ENCODE data around the gene ZNG1B.
A peak's percentile ranks its signal among the peaks of the same experiment; 100 is the strongest.
"Not testable (repeated sequence)": the region's sequence is repeated elsewhere in the genome, so short reads cannot be mapped to it uniquely, and the experiment has no call there.

Gene ZNG1B

DNA sequence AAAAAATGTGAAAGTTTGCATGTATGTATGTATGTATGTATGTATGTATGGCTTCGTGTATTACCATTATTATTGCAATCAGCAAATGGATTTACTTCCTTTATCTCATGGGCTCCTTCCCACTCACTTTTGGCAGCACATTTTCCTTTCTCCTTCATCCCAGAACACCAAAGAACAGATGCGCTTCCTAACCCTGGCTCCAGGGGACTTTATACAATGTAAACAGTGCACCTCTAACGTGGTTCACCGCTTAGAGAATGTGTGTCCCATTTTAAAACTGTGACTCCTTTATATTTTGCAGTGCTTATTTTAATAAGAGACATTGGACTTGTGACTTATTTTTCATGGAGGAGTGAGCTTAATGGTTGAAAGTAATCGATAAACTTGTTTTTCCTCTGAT, 90.6 kb downstream of the ZNG1B start:
- H3K9me3 ChIP-seq (ENCODE audit: control insufficient read depth, insufficient read depth, low read depth, low read length); H3K36me3 ChIP-seq (ENCODE audit: control insufficient read depth, insufficient read depth, low read length); H3K9ac ChIP-seq (ENCODE audit: low read length); H3K4me3 ChIP-seq (ENCODE audit: low read depth, low read length); H3K27me3 ChIP-seq (ENCODE audit: control insufficient read depth, insufficient read depth, low read length); H3K27ac ChIP-seq (ENCODE audit: low read depth, low read length); H3K4me1 ChIP-seq (ENCODE audit: control insufficient read depth, insufficient read depth, low read length): not testable (repeated sequence)

DNA sequence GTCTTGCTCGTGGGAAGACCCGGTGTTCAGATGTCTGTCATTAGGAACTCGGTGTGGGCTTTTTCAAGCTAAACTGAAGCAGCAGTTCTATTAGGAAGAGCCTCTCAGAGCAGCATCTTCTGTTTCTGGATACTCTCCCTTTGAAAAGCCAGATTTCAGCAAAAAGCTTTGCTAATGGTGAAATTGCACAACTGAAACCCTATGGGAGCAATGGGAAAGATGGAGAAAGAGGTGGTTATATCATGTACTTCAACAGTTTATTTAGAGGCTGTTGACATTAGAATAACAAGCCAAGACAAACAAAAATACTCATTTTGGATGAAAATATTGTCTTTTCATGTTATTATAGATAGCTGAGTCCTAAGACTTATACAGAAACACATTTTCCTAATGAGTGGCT, 91.4 kb downstream of the ZNG1B start:
- not testable (repeated sequence) for H3K4me3 ChIP-seq (ENCODE audit: low read depth, low read length); H3K9me3 ChIP-seq (ENCODE audit: control insufficient read depth, insufficient read depth, low read depth, low read length); H3K9ac ChIP-seq (ENCODE audit: low read length); H3K36me3 ChIP-seq (ENCODE audit: control insufficient read depth, insufficient read depth, low read length); H3K4me1 ChIP-seq (ENCODE audit: control insufficient read depth, insufficient read depth, low read length); H3K27me3 ChIP-seq (ENCODE audit: control insufficient read depth, insufficient read depth, low read length); H3K27ac ChIP-seq (ENCODE audit: low read depth, low read length)

DNA sequence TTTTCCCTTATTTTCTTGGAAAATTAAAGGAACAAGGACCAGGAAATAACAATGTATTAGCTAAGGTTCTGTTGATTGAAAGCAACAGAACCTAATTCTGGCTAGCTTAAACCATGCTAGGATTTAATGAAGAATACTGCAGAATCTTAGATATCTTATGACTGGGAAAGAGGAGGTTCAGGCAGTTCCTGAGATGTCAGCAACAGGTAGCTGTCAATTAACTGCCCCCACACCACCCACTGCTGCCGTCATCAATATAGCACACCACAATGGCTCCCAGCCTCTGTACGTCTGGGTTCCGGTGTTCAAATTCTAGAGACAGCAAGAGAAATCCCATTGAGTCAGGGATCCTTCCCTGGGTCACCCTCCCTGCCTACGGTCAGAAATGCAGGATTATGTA, 95.5 kb downstream of the ZNG1B start:
- H3K4me3 ChIP-seq (ENCODE audit: low read depth, low read length); H3K9me3 ChIP-seq (ENCODE audit: control insufficient read depth, insufficient read depth, low read depth, low read length); H3K36me3 ChIP-seq (ENCODE audit: control insufficient read depth, insufficient read depth, low read length); H3K9ac ChIP-seq (ENCODE audit: low read length); H3K27me3 ChIP-seq (ENCODE audit: control insufficient read depth, insufficient read depth, low read length); H3K27ac ChIP-seq (ENCODE audit: low read depth, low read length); H3K4me1 ChIP-seq (ENCODE audit: control insufficient read depth, insufficient read depth, low read length): not testable (repeated sequence)

DNA sequence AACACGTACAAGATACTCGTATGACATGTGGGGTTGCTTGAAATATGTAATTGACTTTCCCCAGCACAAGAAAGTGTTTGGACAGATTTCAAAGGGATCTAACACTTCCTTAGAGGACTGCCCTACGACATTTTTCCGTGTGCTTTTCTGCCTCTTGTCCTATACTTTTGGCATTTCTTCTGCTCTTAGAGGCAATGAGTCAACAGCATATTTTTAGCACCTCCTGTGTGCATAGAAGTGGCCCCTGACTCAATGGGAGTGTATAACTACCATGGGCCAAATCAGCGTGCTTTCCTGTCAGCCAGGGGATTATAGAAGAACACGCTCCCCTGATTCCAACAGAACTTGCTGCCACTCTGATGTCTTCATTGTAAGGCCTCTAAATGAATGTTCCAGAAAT, 99.1 kb downstream of the ZNG1B start:
- not testable (repeated sequence) for H3K9ac ChIP-seq (ENCODE audit: low read length)

DNA sequence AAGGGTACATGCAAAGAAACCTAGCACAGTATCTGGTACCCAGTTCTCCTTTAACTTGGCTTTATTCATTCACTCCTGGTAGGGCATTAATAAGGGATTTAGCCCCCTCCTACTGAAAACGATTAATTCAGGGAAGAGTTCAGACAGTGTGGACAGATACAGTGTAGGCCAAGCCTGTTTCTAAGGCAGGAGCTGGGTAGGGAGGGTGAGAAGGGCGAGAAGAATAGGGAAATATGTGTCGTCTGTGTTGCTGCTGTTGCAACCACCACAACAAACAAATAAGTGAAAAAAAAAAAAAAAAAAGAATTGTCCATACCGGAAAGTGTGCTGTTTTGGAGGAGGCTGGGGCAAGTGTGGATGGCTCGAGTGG, 103.3 kb downstream of the ZNG1B start:
- H3K4me3 ChIP-seq (ENCODE audit: low read depth, low read length); H3K27ac ChIP-seq (ENCODE audit: low read depth, low read length); H3K9ac ChIP-seq (ENCODE audit: low read length); H3K36me3 ChIP-seq (ENCODE audit: control insufficient read depth, insufficient read depth, low read length); H3K9me3 ChIP-seq (ENCODE audit: control insufficient read depth, insufficient read depth, low read depth, low read length); H3K4me1 ChIP-seq (ENCODE audit: control insufficient read depth, insufficient read depth, low read length): not testable (repeated sequence)
- H3K27me3 ChIP-seq (ENCODE audit: control insufficient read depth, insufficient read depth, low read length) = peaks cover 42% of the 10 kb centered on the region

More for the DNA sequence above, 99.1 kb downstream of the ZNG1B start:
- peaks cover 17% of the 10 kb centered on the region for H3K27me3 ChIP-seq (ENCODE audit: control insufficient read depth, insufficient read depth, low read length)
- H3K4me1 ChIP-seq (ENCODE audit: control insufficient read depth, insufficient read depth, low read length); H3K27ac ChIP-seq (ENCODE audit: low read depth, low read length); H3K36me3 ChIP-seq (ENCODE audit: control insufficient read depth, insufficient read depth, low read length); H3K4me3 ChIP-seq (ENCODE audit: low read depth, low read length); H3K9me3 ChIP-seq (ENCODE audit: control insufficient read depth, insufficient read depth, low read depth, low read length): not testable (repeated sequence)

DNA sequence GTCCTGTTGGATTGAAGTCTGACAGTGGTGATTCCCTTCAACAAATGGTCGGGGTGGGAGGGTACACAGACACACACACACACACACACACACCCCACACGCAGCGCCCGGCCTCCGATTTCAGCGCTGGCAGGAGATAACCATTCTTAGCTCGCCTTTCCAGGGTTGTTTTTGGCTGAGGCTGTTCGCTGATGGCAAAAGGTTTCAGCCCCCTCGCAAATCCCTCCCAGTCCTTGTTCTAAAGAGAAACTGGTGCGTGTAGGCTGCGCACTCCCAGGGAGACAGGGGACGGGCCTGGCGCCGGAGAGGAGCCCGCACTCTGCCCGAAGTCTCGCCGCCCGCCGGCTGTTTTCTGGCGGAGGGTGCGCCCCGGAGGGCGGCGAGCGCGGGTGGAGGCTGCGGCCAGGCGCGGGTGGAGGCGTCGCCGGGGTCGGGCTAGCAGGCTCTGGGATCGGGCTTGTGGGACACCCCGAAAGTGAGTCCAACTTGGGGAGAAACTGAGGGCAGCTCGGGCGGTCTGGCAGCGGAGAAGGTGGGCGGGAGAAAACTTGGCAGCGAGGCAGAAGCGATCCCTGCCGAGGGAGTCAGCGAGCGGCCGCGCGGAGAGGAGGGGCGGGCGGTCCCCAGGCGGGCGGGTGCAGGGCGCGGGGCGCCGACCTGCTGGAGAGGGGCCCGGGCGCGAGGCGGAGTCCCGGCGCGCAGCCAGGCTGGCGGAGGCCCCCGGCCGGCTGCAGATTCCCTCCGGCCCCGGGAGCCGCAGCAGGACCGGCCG, 103.9 kb downstream of the ZNG1B start:
- H3K4me3 ChIP-seq (ENCODE audit: low read depth, low read length) = peak overlapping the region; percentile 63
- H3K27ac ChIP-seq (ENCODE audit: low read depth, low read length); H3K9ac ChIP-seq (ENCODE audit: low read length); H3K4me1 ChIP-seq (ENCODE audit: control insufficient read depth, insufficient read depth, low read length); H3K36me3 ChIP-seq (ENCODE audit: control insufficient read depth, insufficient read depth, low read length); H3K9me3 ChIP-seq (ENCODE audit: control insufficient read depth, insufficient read depth, low read depth, low read length): not testable (repeated sequence)
- H3K27me3 ChIP-seq (ENCODE audit: control insufficient read depth, insufficient read depth, low read length) = peaks cover 42% of the 10 kb centered on the region

DNA sequence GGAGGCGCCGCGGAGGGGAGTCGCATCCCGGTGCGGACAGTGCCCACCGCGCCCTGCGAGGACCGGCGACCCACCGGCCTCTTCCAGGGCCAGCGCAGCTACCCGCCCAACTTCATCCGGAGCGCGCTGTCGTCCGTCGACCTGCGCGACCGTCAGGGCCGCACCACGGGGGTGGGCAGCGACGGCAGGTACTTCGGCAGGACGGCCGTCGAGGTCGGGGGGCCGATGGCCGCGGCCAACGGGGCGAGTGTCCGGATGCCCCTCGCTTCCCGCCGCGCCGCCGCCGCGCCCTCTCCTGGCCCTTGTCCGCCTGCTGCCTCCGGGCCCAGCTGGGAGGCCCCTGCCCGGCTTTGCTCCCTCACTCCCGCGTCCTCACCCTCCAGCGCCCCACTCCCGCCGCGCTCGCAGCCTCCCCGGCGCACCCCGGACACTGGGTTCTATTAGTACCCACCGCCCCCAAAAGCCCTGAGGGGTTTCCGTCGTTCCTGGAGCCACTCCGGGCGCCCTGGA, 104.5 kb downstream of the ZNG1B start:
- Histone ChIP-seq H3K4me3 (ENCODE audit: low read depth, low read length) (peak overlapping the region; percentile 63), H3K27me3 (ENCODE audit: control insufficient read depth, insufficient read depth, low read length) (peaks cover 42% of the 10 kb centered on the region)
- not testable (repeated sequence) for H3K27ac ChIP-seq (ENCODE audit: low read depth, low read length); H3K36me3 ChIP-seq (ENCODE audit: control insufficient read depth, insufficient read depth, low read length); H3K9me3 ChIP-seq (ENCODE audit: control insufficient read depth, insufficient read depth, low read depth, low read length); H3K9ac ChIP-seq (ENCODE audit: low read length); H3K4me1 ChIP-seq (ENCODE audit: control insufficient read depth, insufficient read depth, low read length)

DNA sequence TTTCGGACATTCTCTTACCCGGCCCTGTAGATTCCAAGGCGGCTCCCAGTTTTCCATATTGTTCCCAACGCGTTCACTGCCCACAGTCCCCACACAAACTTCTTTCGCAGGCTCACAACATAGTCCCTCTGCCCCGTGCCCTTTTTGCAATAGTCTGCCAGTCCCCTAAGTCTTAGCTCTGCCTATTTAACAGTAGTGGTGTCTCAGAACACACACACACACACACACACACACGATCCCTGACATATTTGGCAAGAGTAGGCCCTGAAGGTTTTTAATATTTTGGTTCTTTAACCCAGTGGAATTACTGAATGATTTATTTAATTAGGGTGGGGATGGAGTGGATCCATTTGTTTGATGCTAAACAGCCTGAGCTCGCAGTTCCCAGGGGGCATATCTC, 105.0 kb downstream of the ZNG1B start:
- H3K27me3 ChIP-seq (ENCODE audit: control insufficient read depth, insufficient read depth, low read length) = peaks cover 42% of the 10 kb centered on the region
- not testable (repeated sequence) for H3K9ac ChIP-seq (ENCODE audit: low read length); H3K36me3 ChIP-seq (ENCODE audit: control insufficient read depth, insufficient read depth, low read length); H3K9me3 ChIP-seq (ENCODE audit: control insufficient read depth, insufficient read depth, low read depth, low read length); H3K27ac ChIP-seq (ENCODE audit: low read depth, low read length); H3K4me3 ChIP-seq (ENCODE audit: low read depth, low read length); H3K4me1 ChIP-seq (ENCODE audit: control insufficient read depth, insufficient read depth, low read length)

All from HUES6 (cell line).